ENCODE data around the gene CSNK2A1. TPM values are rescaled to one million over a fixed set of nuclear protein-coding genes. Genes with fewer than 3 reads are reported as not detected.

The CSNK2A1 gene
- total and polyA plus RNA-seq, 2 donors from 2014 or later, result 39.7 to 100 TPM

- Histone ChIP-seq H3K4me3 (ENCODE audit: low read length in 3 of 3) (no peak overlapping the region), H3K4me1 (ENCODE audit: control insufficient read depth in 2 of 3, insufficient read depth in 2 of 3, low read depth in 1 of 3, low read length in 3 of 3) (peaks cover 0 to 6% (median 0%) of the 10 kb centered on the region in 3 donors), H3K27me3 (ENCODE audit: control insufficient read depth, insufficient read depth, low read length) (no peaks in the 10 kb centered on the region), H3K9me3 (ENCODE audit: control insufficient read depth in 2 of 3, insufficient read depth in 1 of 3, low read length in 3 of 3) (no peaks in the 10 kb centered on the region), H3K27ac (ENCODE audit: low read depth in 2 of 2, low read length in 2 of 2) (no peak overlapping the region), H3K9ac (ENCODE audit: low read length in 3 of 3) (no peak overlapping the region), H3K36me3 (ENCODE audit: control insufficient read depth in 2 of 3, insufficient read depth in 3 of 3, low read length in 3 of 3) (peaks cover 5 to 45% (median 37%) of the 10 kb centered on the region in 3 donors)
- DNase-seq (no peak), FAIRE-seq (no peak)
- TF ChIP-seq CTCF (IDR thresholded peaks at IDR 0.05; ENCODE audit: borderline replicate concordance, extremely low read depth, insufficient read depth), result no peak
- intact Hi-C loops (cut with DNase I), result no loop called here
Observed at GRCh38 chr20:433300-433975, 110.2 kb downstream of the CSNK2A1 start.

- Histone ChIP-seq H3K9ac (ENCODE audit: low read length in 3 of 3) (no peak overlapping the region), H3K36me3 (ENCODE audit: control insufficient read depth in 2 of 3, insufficient read depth in 3 of 3, low read length in 3 of 3) (peaks cover 5 to 43% (median 32%) of the 10 kb centered on the region in 3 donors), H3K4me1 (ENCODE audit: control insufficient read depth in 2 of 3, insufficient read depth in 2 of 3, low read depth in 1 of 3, low read length in 3 of 3) (peaks cover 0 to 6% (median 0%) of the 10 kb centered on the region in 3 donors), H3K27me3 (ENCODE audit: control insufficient read depth, insufficient read depth, low read length) (no peaks in the 10 kb centered on the region), H3K4me3 (ENCODE audit: low read length in 3 of 3) (no peak overlapping the region), H3K9me3 (ENCODE audit: control insufficient read depth in 2 of 3, insufficient read depth in 1 of 3, low read length in 3 of 3) (no peaks in the 10 kb centered on the region), H3K27ac (ENCODE audit: low read depth in 2 of 2, low read length in 2 of 2) (no peak overlapping the region)
- no peak for TF ChIP-seq CTCF (IDR thresholded peaks at IDR 0.05; ENCODE audit: borderline replicate concordance, extremely low read depth, insufficient read depth)
- intact Hi-C loops (cut with DNase I), result no loop called here
- FAIRE-seq, result no peak
- DNase-seq, result no peak
Observed at GRCh38 chr20:432677-433299, 110.8 kb downstream of the CSNK2A1 start.

GRCh38 chr20:432208-432607 lies 111.4 kb downstream of the CSNK2A1 start:
- no peaks in the 10 kb centered on the region for H3K9me3 ChIP-seq (ENCODE audit: control insufficient read depth in 2 of 3, insufficient read depth in 1 of 3, low read length in 3 of 3)
- H3K27ac ChIP-seq (ENCODE audit: low read depth in 2 of 2, low read length in 2 of 2), result no peak overlapping the region
- no peak overlapping the region for H3K9ac ChIP-seq (ENCODE audit: low read length in 3 of 3)
- H3K36me3 ChIP-seq (ENCODE audit: control insufficient read depth in 2 of 3, insufficient read depth in 3 of 3, low read length in 3 of 3), result peaks cover 7 to 44% (median 32%) of the 10 kb centered on the region in 3 donors
- TF ChIP-seq CTCF (IDR thresholded peaks at IDR 0.05; ENCODE audit: borderline replicate concordance, extremely low read depth, insufficient read depth), result no peak
- DNase-seq, result no peak
- peaks cover 0 to 6% (median 0%) of the 10 kb centered on the region in 3 donors for H3K4me1 ChIP-seq (ENCODE audit: control insufficient read depth in 2 of 3, insufficient read depth in 2 of 3, low read depth in 1 of 3, low read length in 3 of 3)
- no peak overlapping the region for H3K4me3 ChIP-seq (ENCODE audit: low read length in 3 of 3)
- FAIRE-seq, result no peak
- intact Hi-C loops (cut with DNase I), result no loop called here
- H3K27me3 ChIP-seq (ENCODE audit: control insufficient read depth, insufficient read depth, low read length), result no peaks in the 10 kb centered on the region

Measured in kidney (tissue), 14 donors.